ENCODE results near the gene LENEP.

LENEP gene

DNA sequence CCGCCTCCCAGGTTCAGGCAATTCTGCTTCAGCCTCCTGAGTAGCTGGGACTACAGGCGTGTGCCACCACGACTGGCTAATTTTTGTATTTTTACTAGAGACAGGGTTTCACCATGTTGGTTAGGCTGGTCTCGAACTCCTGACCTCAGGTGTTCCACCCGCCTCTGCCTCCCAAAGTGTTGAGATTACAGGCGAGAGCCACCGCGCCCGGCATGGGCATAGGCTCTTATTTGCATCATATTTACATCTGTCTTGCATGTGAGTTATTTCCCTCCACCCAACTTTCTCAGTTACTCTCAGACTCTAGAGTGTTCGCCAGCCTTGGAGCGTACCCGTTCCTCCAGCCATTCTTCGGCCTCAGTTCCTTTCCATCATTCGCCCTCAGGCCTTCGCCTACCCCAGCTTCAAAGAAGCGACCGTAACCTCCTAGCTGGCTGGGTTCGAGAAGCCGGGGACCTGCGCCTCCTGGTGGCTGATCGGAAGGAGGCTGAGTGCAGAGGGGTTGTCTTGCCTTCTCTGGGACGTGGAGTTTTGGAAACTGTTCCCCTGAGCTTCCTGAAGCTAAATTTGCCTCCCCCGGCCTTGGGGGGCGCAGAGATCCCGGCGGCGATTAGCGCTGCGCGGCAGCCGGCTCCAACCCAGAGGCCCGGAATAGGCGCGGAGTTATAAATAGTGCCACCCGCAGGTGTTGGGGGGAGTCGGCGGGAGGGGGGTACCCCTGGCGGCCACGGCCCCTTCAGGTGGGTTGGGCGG lies 5.6 kb downstream of the LENEP start:
- peak; percentile 78 for DNase-seq (ENCODE audit: low spot score)

DNA sequence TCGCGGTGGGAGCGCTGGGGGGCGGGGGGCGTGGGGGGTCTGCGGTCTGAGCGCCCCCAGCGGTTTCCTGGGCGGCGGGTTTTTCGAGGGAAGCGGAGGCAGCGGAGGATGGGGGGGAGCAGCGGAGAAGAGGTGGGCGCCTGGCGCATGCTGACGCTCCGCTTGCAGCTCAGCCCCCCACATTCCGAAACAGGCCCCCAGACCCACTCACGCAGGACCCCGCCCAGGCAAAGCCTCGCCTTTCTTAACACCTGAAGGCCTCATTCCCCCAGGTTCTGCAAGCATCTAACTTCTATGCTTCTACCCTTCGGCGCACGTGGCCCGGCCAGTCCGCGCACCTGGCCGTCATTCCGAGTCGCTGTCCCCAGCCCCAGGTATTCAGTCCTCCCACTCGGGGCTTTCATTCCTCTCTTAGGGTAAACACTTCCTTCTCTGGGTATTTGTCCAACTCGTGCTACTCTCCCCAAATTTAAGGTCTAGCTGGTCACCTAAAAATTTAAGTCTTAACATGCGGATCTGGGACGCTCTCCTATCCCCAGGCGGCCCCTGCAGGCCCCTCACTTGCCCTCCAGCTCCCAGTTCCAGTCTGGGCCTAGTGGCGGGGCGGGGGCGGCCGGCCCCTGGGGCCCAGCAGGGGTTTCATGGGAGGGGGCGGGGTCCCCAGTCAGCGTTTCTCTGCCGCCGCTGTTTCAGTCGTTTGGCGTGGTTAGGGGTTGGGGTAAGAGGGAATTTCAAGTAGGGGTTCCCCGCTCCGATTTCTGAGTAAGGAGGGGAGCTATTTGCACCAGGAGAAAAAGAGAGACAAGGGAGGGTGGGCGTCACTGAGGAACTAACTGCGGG lies 6.4 kb downstream of the LENEP start:
- no peak for DNase-seq (ENCODE audit: low spot score)

DNA sequence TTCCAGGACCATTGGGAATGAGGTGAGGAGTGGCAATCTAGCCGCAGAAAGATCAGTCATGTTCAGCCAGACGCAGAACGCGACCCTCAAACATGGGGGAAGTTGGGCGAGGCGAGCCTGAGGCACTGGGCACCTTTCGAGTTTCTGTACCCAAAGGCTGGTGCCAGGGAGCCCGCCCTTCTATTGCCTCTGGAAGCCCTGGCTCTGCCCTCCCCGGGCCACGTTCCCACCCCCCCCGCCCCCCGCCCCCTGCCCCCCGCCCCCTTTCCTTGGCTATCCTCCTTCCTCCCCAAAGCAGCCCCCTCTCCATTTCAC lies 7.0 kb downstream of the LENEP start:
- DNase-seq (ENCODE audit: low spot score), result no peak

DNA sequence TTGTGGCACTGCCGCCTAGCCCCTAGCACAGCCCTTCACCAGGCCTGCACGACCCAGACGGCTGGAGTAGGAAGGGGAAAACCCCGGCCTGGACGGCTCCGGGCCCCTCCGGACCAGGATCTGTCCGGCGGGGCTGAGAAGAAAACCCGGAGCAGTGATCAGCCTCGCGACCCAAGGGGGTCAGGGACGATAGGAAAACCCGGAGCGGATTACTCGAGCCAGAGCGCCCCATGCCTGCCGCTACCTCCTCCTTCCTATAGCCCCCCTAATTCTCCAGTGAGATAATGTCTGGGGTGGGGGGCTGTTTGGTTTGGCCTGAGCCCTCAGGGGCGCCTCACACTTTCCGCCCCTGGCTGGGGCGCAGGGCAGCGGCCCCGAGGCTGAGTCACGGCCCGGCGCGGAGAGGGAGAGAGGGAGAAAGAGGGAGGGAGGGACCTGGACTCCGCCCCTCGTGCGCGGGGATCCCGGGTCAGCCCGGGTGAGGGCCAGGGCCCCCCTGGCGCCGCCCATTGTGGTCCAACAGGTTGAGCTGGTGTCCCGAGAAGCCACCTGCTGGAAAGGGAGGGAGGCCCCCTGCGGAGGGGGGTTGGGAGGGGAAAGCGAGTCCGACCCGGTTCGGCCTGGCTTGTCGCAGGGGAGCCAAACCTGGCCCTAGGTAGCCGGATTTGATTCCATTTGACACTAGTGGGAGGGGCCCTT lies 7.5 kb downstream of the LENEP start:
- DNase-seq (ENCODE audit: low spot score), result peak; percentile 72

DNA sequence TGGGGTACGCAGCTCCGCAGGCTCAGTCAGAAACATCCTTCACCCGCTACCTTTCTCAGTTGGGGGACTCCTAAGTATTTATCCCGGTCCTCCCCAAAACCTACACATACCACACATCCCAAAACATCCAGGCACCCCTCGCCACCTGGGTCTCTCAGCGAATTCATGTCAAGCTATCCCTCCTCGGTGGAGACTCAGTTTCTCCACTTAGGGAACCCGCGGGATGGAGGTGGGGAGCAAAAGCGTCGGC lies 8.0 kb downstream of the LENEP start:
- DNase-seq (ENCODE audit: low spot score), result no peak

DNA sequence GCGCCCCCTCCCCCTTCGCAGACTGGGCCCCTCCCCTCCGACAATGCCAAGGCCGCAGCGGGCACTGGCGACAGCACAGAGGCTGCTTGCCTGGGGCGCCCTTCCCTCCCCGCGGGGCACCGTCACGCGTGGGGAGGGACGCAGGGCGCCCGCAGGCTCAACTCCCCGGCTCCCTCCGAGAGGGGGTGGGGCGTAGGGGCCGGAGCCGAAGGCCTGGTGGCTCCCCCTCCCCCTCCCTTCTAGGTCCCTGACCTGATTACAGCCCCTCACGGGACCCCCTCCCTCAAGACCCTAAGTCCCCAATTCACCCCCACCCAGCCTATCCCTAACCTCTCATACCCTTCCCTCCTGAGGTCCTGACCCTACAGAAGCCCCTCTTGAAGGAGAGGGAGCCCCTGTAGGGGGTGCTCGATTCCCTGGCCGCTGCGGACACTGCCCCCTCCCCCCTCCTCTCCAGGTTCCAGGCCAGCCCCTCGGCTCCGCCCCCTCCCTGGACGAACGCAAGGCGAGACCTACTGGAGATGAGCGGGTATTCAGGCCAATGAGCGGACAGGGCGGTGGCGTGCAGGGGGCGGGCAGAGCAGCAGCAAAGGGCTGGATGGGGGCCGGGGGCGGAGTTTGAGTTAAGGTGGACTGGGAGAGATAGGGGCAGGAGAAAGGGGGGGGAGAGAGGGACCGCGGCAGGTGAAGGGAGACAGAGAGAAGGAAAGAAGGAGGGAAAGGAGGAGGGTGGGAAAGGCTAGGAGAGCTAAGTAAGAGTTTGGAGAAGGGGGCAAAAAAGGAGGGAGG lies 8.5 kb downstream of the LENEP start:
- peak; percentile 96 for DNase-seq (ENCODE audit: low spot score)

DNA sequence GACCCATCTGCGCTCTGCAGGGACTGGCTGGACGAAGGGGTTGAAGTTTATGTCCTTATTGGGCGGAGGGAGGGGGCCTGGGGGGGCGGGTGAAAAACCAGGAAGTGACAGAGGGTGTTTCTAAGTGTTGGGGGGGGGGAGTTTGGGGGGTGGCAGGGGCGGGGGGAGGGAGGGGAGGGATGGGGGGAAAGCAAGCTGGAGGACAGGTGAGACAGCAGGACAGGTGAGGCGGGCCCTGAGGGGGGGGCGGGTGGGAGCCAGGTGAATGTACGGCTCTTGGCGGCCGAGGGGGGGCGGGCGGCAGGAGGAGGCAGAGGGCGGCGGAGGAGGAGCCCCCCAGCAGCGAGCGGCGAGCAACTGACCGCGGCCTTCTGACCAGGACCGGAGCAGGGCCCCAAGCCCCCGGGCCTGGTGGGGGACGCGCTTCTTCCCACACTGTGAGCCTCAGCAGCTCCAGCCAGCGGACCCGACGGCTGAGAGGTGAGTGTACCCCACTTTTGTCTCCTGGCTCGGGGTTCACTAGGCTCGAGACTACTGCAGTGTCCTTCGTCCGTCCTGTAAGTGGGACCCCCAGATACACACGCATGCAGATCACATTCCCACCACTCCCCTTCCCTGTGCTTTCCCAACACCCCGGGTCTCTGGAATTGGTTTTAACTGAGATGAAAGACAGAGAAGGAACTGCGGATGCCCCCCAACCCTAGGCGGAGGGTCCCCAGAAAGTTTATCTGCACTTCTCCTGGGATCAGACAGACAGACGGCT lies 9.3 kb downstream of the LENEP start, which contains the start of gene ZBTB7B:
ZBTB7B (plus strand) TSS at position 339 of the 763 bp plus-strand sequence. CDS start 11,859 bp downstream, outside the sequence.
- no peak for DNase-seq (ENCODE audit: low spot score)

DNA sequence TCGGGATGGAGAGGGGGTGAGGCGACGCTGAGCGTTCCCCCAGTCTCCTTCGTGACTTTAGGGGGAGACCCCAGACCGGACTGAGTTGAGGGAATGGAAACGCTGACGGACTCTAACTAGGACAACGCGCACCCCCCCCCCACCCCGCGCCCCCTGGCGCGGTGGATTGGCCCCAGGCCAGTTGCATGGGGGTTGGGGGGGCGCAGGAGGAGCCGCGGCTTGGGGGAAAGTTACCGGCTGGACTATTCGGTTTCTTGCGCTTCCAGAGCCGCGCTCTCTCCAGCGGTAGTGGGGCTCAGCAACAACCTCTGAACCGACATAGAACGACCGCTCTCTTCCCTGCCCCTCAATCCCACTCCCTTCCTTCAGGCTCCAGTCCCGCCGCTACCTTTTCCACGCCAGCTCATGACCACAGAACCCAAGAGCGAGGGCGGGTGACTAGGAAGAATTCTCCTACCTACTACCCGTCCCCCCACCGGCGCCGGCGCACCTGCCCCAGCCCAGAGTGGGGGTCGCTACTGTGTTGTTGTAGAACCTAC lies 9.9 kb downstream of the LENEP start:
- no peak for DNase-seq (ENCODE audit: low spot score)

DNA sequence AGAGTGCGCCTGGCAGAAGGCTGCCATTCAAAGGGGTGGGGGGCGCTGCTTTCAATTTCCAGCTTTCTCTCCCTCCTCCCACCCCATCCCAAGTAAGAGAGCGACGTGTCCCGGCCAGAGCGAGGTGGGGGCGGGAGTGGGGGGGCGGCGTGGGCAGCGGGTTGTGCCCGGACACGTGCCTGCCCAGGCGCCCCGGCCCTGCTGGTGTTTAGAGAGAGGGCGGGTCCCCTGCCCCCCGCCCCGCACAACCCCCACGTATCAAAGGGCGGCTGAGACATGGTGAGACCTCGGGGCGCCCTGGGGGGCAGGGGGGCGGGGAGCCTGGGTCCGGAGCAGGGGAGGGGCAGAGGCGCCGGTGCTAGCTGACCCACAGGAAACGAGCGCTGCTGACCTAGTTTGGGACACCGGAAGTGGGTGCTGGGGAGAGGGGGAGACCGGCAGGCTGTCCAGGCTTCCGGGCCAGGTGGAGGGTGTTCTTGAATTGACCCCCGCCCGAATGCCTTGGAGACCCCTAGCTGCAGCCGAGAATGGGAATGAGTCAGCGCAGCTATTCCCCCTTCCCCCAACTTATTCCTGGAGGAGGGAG lies 10.5 kb downstream of the LENEP start:
- no peak for DNase-seq (ENCODE audit: low spot score)

DNA sequence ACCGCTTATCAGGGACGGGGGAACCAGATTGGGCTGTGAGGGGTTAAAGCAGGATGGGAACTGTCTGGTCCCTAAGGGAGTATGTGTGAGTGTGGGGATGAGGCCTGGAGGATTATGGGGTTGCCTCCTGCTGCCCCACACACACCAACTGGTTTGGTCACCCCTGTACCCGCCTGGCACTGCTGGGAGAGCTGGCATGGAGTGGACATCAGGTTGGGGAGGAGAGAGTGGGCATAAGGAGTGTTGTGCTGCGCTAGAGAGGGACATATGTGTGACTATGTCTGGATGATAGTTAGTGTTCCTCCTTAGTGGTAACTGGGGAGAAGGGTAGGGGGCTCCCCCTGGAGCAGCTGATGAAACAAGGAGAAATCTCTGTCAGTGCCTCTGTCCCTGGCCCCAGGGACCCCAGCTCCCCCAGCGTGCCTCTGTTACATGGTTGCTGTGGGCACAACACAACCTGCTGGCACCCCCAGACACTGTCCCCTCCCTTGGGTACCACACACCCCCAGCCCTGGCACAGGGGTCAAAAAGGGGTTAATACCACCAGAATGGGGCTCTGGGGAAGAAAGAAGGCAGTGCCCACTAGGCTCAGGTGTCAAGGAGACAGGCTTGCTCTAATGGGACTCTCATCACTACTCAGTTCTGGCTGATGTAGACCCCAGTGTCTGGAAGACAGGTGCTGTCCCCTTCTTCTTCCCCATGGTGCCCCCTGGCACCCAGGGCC lies 11.1 kb downstream of the LENEP start:
- no peak for DNase-seq (ENCODE audit: low spot score)

DNA sequence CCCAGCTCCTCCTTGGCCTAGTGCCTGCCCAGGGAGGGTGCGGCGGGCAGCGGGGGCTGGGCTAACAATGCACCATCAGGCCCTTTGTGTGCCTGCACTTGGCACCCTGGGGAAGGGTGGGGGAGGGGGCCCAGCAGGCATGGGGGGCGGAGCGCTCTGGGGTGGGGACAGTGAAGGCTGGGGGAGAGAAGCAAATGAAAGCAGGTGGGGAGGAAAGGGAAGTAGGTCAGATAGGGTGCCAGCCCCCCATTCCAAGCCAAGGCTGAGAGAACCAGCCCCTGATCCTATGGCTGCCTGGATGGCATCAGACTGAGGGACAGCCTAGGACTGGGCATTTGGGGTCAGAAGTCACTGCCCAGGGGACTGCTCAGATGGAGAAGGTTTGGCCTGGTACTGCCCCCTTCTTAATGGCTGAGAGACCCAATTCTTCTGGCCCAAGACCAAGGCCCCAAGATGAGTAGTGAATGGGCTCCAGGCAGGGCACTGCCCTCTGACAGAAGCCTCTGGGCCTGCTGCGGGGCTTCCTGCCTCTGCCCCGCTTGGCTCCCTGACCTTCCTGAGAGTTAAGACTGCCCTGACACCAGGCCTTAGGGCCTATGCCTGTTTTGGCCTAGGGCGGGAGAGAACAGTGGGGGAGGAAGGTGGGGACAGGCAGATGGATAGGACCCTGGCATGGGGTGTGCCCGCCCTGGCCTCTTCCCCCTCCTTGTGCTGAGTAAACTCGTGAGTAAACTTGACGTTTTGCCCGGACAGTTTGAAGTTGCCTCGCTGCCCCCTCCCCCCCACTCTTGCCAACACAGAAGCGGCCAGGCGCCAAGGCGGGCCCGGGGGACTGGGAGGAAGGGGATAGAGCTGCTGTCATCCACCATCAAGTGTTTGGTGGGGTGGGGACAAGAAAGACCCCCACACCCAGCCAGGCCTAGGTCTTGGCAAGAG lies 12.0 kb downstream of the LENEP start:
- peak; percentile 28 for DNase-seq (ENCODE audit: low spot score)

DNA sequence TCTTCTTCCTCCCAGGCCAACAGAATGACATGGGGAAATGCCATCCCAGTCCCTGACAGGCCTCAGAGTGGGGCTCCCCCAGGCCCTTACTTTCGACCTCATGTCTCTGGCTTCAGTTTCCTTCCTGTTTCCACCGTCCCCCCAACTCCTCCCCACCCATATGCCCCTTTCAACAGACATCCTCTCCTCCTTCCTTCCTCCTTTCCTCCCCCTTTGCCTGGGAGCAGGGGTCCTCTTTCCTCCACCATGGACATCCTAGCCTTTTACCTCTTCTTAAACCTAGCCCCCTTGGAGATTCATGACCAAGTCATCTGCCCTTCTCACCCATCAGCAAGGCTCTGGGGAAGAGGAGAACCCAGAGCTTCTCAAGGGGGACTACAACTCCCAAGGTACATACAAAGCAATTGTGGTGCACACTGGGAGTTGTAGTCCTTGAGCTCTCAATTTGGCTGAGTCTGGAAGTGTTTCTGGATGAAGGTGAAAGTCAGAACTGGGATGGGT lies 13.3 kb downstream of the LENEP start:
- DNase-seq (ENCODE audit: low spot score), result peak; percentile 59

DNA sequence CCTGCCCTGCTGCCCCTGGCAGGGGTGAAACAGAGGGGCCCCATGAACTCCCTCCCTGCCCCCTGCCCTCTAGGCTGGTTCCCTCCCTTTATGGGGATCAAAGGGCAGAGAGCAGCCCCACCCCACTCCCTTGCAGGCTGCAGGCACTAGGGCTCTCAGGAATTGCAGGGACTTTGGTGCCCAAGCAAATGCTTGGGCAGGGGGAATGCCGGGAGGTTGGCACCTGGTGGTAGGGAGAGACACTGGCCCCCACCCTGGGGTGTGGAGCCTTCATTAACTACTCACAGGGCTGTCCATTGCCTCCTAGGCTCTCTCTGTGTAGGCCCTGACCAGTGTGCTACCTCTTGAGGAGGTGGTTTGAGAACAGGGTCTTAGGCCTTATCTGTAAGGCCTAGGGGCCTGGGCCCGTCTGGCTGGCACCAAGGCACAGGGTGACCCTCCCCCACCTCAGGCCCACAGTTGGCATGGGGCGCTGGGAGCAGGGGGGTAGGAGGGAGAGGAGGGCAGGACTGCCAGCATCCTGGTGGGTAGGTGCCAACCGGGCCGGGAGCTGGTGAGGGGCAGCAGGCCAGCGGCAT lies 14.0 kb downstream of the LENEP start:
- DNase-seq (ENCODE audit: low spot score), result no peak

DNA sequence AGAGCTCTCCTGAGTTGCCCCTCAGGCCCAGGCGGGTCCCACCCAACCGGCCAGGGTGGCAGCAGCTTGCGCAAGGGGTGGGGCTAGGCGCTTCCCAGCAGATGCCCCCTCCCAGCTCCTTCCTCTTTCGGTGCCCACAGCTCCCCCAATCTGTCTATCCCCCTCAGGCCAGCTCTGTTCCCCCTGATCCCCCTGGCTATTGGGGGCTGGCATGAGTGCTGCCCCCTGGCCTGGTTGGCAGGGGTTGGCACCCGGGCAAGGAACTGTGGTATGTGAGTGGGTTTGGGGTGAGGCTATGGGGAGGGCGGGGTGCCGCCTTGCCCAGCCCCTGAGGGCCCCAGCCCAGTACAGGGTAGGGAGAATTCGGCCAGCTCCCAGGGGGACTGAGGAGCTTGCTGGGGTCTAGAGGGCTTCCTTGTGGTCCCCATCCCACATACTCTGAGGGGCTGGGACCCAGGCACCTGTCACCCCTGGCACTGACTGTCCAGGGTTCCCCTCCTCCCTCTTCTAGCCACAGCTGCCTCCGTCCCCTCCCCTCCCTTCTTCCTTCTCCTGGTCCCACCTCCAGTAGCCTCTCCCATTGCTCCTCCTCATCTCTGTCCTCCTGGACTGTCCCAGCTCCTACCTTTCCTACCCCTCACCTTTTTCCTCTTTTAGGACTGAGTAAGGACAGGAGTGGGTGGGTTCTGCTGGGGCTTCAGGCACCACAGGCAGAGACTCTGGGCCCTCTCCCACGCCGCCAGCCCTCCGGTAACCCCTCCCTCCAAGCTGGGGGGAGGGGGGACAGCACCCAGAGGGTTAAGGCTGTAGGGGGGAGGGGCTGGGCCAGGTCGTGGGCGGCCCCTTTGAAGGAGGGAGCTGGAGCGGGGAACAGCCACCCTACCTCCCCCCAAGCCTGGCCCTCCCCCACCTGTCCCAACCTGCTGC lies 14.9 kb downstream of the LENEP start:
- DNase-seq (ENCODE audit: low spot score), result no peak

DNA sequence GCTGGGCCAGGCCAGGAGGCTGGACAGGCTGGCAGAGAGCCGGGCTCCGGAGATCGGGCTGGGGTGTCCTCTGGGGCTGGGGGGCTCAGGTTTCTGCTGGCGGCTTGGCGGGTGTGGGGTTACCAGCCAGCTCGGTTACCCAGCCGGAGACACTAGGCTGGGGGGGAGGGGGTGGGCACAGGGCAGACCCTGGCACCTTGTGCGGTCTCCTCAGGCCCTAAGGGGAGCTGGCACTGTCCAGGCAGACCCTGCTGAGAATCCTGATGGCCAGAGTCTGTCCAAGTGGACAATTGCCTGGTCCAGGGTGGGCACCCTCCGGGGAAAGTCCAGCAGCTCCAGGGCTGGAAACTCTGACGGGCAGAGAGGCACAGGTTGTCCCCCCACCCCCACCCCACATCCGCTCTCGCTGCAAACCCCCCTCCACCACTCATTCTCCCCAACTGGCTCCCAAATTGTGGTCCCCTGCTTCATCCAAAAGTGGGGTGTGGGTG lies 15.9 kb downstream of the LENEP start:
- no peak for DNase-seq (ENCODE audit: low spot score)

DNA sequence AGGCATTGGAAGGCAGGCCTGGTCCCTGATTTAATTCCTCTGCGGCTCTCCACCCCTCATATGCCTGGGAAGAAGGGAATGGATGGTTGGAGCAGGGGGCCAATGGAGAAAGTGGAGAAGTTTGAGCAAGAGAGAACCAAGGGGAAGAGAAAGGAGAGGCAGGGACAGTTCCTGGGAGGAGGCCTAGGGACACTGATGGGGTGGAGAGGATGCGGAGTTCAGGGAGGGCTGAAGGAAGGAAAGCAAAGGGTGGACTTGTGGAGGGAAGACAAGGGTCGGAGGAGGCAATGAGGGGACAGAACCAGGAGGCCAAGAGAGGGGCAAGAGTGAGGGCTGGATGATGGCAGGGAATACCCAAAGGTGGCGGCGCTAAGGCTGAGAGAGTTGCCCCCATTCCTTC lies 16.4 kb downstream of the LENEP start:
- no peak for DNase-seq (ENCODE audit: low spot score)

DNA sequence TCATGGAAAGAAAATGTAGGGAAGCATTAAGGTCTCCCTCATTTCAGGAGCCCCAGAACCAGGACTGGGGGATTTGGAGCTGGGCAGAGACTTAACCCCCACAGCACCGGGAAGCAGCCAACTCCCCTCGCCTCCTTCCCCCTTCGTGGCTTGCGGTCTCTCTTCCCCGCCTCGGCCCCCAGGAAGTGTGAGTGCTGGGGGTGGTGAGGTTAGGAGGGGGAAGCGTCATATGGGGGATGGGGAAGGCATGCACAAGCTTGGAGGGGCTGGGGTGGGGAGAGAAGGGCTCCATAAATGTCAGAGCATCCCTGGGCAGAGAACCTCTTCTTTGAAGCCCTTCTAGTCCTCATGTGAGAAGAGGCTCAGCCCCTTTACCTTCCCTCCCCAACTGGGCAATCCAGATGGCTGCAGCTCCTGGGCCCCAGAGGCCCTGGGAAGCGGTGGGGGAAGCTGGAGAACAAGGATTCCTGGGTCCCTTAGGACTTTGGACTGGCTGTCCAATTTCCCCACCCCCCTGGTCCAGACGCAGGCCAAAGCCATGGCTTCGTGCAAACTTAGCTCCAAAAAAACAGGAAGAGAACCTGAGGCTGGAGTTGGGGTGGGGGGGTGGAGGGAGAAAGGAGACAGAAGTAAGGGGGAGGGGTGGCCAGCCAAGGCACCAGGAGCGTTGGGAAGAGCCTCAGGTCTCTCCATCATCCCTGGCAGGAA lies 17.0 kb downstream of the LENEP start:
- no peak for DNase-seq (ENCODE audit: low spot score)
